Measurements from ENCODE around the gene PRPSAP2. TPM values are rescaled to one million over a fixed set of nuclear protein-coding genes. Genes with fewer than 3 reads are reported as not detected.

The PRPSAP2 gene
- total RNA-seq, 1 donor from 2014 or later = 36.9 TPM

DNA sequence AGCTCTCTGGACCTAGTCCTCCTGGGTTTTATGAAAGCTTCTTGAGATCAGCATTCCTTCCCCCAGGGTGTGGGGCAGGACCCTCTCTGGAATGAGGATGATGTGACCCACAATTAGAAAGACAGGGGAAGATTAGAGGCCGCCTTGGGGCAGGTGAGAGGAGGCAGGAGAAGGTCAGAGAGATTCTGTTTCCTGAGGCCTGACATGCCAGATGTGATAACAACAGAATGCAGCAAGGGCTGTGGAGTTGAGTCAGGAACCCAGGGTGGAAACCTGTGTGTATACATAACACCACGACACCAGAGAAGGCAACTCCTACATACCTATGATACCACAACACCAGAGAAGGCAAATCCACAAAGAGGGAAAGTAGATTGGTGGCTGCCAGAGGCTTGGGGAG is 88.6 kb downstream of the PRPSAP2 start:
- no peak overlapping the region for H3K4me3 ChIP-seq (ENCODE audit: low read depth, low read length)
- TF ChIP-seq, protein P1, sequence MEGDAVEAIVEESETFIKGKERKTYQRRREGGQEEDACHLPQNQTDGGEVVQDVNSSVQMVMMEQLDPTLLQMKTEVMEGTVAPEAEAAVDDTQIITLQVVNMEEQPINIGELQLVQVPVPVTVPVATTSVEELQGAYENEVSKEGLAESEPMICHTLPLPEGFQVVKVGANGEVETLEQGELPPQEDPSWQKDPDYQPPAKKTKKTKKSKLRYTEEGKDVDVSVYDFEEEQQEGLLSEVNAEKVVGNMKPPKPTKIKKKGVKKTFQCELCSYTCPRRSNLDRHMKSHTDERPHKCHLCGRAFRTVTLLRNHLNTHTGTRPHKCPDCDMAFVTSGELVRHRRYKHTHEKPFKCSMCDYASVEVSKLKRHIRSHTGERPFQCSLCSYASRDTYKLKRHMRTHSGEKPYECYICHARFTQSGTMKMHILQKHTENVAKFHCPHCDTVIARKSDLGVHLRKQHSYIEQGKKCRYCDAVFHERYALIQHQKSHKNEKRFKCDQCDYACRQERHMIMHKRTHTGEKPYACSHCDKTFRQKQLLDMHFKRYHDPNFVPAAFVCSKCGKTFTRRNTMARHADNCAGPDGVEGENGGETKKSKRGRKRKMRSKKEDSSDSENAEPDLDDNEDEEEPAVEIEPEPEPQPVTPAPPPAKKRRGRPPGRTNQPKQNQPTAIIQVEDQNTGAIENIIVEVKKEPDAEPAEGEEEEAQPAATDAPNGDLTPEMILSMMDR (IDR thresholded peaks at IDR 0.05; ENCODE audit: insufficient read depth, low read length, severe bottlenecking) = no peak
- FAIRE-seq (no peak), DNase-seq (ENCODE audit: low read depth) (peak; percentile 25)
- H3K36me3 ChIP-seq (ENCODE audit: control insufficient read depth, insufficient read depth, low read length) = no peaks in the 10 kb centered on the region
- H3K27me3 ChIP-seq (ENCODE audit: control insufficient read depth, insufficient read depth, low read length) = no peaks in the 10 kb centered on the region

DNA sequence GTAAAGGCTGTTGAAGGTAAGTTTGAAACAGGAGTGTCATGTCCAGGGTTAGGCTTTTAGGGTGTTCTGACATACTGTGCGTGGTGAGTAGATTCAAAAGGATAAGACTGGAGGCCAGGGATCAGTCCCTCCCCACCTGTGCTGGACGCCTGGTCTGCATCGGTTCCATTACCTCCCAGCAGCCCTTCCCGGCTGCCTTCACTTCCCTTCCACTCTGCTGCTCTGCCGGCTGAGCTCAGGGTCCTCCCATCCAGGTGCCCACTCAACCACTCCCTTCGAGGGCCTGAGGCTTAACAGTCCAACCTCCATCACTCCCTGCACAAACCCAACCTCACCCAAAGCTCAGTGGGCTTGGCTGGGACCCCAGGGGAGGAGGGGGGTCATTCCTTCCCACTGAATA is 89.9 kb downstream of the PRPSAP2 start:
- no peak for FAIRE-seq

DNA sequence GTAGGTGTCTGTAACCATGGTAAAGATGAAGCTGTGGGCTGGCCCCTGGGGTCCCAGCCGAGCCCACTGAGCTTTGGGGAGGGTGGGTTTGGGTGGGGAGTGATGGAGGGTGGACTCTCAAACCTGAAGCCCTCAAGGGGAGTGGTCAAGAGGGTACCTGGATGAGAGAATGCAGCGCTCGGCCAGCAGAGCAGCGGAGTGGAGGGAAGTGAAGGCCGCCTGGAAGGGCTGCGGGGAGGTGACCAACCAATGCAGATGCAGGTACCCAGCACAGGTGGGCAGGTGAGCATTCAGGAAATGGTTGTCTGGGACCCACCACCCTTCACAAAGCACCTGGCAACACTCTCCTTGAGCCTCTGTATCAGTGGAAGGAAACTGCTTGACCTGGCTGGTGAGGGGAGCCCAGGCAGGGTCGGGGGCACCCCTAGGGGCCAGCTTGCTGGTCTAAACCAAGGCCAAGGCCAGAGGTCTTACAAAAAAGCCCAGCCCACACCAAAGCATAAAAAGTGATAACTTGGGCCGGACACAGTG is 90.6 kb downstream of the PRPSAP2 start:
- H3K36me3 ChIP-seq (ENCODE audit: control insufficient read depth, insufficient read depth, low read length) = no peaks in the 10 kb centered on the region
- TF ChIP-seq, protein P1 (IDR thresholded peaks at IDR 0.05; ENCODE audit: insufficient read depth, low read length, severe bottlenecking) = no peak
- FAIRE-seq (no peak), DNase-seq (ENCODE audit: low read depth) (no peak)
- H3K27me3 ChIP-seq (ENCODE audit: control insufficient read depth, insufficient read depth, low read length) = no peaks in the 10 kb centered on the region
- H3K4me3 ChIP-seq (ENCODE audit: low read depth, low read length) = no peak overlapping the region

More for the DNA sequence above, 89.9 kb downstream of the PRPSAP2 start:
- H3K36me3 ChIP-seq (ENCODE audit: control insufficient read depth, insufficient read depth, low read length) = no peaks in the 10 kb centered on the region
- TF ChIP-seq, protein P1 (IDR thresholded peaks at IDR 0.05; ENCODE audit: insufficient read depth, low read length, severe bottlenecking) = no peak
- no peaks in the 10 kb centered on the region for H3K27me3 ChIP-seq (ENCODE audit: control insufficient read depth, insufficient read depth, low read length)
- no peak for DNase-seq (ENCODE audit: low read depth)
- H3K4me3 ChIP-seq (ENCODE audit: low read depth, low read length) = no peak overlapping the region

DNA sequence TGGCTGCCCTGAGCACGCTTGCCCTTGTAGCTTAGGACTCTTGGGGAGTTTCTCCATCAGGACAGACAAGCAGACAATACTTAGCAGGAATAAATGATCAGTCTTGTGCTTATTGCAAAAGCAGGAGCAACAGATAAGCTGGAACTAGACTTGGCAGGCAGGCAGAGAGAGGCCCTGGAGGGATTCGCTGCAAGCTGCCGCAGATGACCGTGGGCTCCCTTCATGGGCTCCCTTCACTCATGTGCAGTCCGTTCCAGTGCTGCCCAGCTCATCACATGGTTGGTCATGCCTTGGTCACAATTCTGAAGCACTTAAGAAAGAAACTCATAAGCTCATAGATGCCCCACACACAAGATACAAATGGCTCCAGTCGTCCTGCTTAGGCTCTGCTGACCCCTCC is 91.6 kb downstream of the PRPSAP2 start:
- TF ChIP-seq, protein P1 (IDR thresholded peaks at IDR 0.05; ENCODE audit: insufficient read depth, low read length, severe bottlenecking) = no peak
- DNase-seq (ENCODE audit: low read depth) (no peak), FAIRE-seq (peak; percentile 66)
- Histone ChIP-seq H3K36me3 (ENCODE audit: control insufficient read depth, insufficient read depth, low read length) (no peaks in the 10 kb centered on the region), H3K4me3 (ENCODE audit: low read depth, low read length) (no peak overlapping the region), H3K27me3 (ENCODE audit: control insufficient read depth, insufficient read depth, low read length) (no peaks in the 10 kb centered on the region)

DNA sequence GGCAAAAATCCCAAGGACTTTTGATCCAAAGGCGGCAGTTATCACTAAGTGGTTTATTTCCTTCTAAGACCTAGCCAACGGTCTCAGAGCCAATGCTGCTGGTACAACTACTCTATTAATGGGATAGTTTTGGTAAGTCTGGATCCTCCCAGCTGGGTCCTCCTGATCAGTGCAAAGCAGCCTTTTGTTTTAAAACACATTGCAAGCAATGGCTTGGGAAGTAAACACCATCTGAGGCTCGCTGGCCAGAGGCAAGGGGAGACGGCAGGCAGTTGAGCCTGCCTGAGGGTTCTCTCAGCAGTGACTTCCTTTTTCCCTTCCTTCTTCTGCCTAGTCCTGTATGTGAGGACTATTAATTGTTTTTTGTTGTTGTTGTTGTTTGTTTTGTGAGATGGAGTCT is 92.4 kb downstream of the PRPSAP2 start:
- TF ChIP-seq, protein P1 (IDR thresholded peaks at IDR 0.05; ENCODE audit: insufficient read depth, low read length, severe bottlenecking) = no peak
- DNase-seq (ENCODE audit: low read depth) (no peak), FAIRE-seq (no peak)
- no peaks in the 10 kb centered on the region for H3K27me3 ChIP-seq (ENCODE audit: control insufficient read depth, insufficient read depth, low read length)
- H3K4me3 ChIP-seq (ENCODE audit: low read depth, low read length) = no peak overlapping the region
- no peaks in the 10 kb centered on the region for H3K36me3 ChIP-seq (ENCODE audit: control insufficient read depth, insufficient read depth, low read length)

All from bronchial epithelial cell (primary cell).